ENCODE data around the gene XXYLT1. TPM values are rescaled to one million over a fixed set of nuclear protein-coding genes. Genes with fewer than 3 reads are reported as not detected.

The XXYLT1 gene
- total and polyA plus RNA-seq, 9 of the 15 experiments (the other 6 are each of a cell fraction or from before 2014, with no cell fraction given) = 1.9 to 18.9 (median 15.0) TPM

GRCh38 chr3:195179776-195180489 is 91.0 kb downstream of the XXYLT1 start (continued):
- TF ChIP-seq, protein P1, sequence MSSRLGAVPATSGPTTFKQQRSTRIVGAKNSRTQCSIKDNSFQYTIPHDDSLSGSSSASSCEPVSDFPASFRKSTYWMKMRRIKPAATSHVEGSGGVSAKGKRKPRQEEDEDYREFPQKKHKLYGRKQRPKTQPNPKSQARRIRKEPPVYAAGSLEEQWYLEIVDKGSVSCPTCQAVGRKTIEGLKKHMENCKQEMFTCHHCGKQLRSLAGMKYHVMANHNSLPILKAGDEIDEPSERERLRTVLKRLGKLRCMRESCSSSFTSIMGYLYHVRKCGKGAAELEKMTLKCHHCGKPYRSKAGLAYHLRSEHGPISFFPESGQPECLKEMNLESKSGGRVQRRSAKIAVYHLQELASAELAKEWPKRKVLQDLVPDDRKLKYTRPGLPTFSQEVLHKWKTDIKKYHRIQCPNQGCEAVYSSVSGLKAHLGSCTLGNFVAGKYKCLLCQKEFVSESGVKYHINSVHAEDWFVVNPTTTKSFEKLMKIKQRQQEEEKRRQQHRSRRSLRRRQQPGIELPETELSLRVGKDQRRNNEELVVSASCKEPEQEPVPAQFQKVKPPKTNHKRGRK (tag; IDR thresholded peaks at IDR 0.05) = no peak
- TF ChIP-seq PRMT5 (CRISPR knock-in tag; IDR thresholded peaks at IDR 0.05) (no peak), RBBP5 (IDR thresholded peaks at IDR 0.05; ENCODE audit: borderline replicate concordance, insufficient read depth, low read length, poor library complexity, severe bottlenecking) (peak; percentile 78), SPI1 (IDR thresholded peaks at IDR 0.05; ENCODE audit: borderline replicate concordance, low read depth, low read length) (no peak), MXI1 (IDR thresholded peaks at IDR 0.05; ENCODE audit: low read depth, low read length) (no peak), ZNF511 (CRISPR knock-in tag; IDR thresholded peaks at IDR 0.05) (peak; percentile 53; the same call in 1 of the 2 replicates), ZFX (CRISPR knock-in tag; IDR thresholded peaks at IDR 0.05) (peak; percentile 83), PRDM10 (IDR thresholded peaks at IDR 0.05; ENCODE audit: partially characterized antibody) (peak; percentile 17), RB1 (IDR thresholded peaks at IDR 0.05; ENCODE audit: low read depth) (0 out of 2 replicates have a peak, but pooled peaks have one; percentile 33), YBX1 (IDR thresholded peaks at IDR 0.05) (no peak), ZNF3 (CRISPR knock-in tag; IDR thresholded peaks at IDR 0.05) (no peak), ILK (tag; IDR thresholded peaks at IDR 0.05; ENCODE audit: borderline replicate concordance, low read depth) (no peak), ZNF589 (CRISPR knock-in tag; IDR thresholded peaks at IDR 0.05; ENCODE audit: low read depth) (0 out of 2 replicates have a peak, but pooled peaks have one; percentile 16), MTF1 (CRISPR knock-in tag; IDR thresholded peaks at IDR 0.05; ENCODE audit: borderline replicate concordance) (no peak), ZBTB9 (CRISPR knock-in tag; IDR thresholded peaks at IDR 0.05) (peak; percentile 58; the same call in 1 of the 2 replicates), KDM5B (IDR thresholded peaks at IDR 0.05; ENCODE audit: insufficient replicate concordance, low read depth, low read length) (peak; percentile 22), XRCC5 (IDR thresholded peaks at IDR 0.05; ENCODE audit: low read depth, low read length) (no peak), ZNF263 (CRISPR knock-in tag; IDR thresholded peaks at IDR 0.05; ENCODE audit: borderline replicate concordance) (peak; percentile 85), NR2C1 (IDR thresholded peaks at IDR 0.05) (no peak), NR2C1 (tag; IDR thresholded peaks at IDR 0.05) (no peak), ZKSCAN1 (IDR thresholded peaks at IDR 0.05; ENCODE audit: low read depth, low read length) (no peak)

All from K562 (cell line).